K562 (cell line): ENCODE results near the gene ARMH3. TPM values are rescaled to one million over a fixed set of nuclear protein-coding genes. Genes with fewer than 3 reads are reported as not detected.

Source experiments
- ATAC-seq: fragments of 200-7000 bp; cut with Tn5 transposase; 3 replicates; pipeline ENCODE4 v1.9.1; 2020; ENCODE audit warnings: moderate library complexity
- BruUV-seq: library from RNA; stranded (reverse); fragments of 400-500 nt; replicated peaks from 2 replicates; lab custom pipeline; 2021; lab: Mats Ljungman, UMichigan
- CTCF ChIA-PET: fragments of 300-600 bp; formaldehyde crosslinking; extraction: SDS; loops from one replicate; lab custom pipeline; 2021; ENCODE audit warnings: low intra/inter-chr PET ratio; lab: Yijun Ruan, JAX
- POLR2A ChIA-PET: fragments of 300-600, 350-650 bp; sonication (Branson Sonifier 250); formaldehyde crosslinking; extraction: SDS; loops from one replicate; lab custom pipeline; 2021; ENCODE audit warnings: antibody characterized with exemption, inconsistent platforms; lab: Yijun Ruan, JAX
- DNase-seq, 4 experiments: peaks; one replicate each; pipeline versions ENCODE4 v3.0.0 to v3.0.0-alpha.2; 2011 to 2018; ENCODE audit warnings: low spot score in 3 of 4, mixed read lengths in 3 of 4; ENCODE audit errors: extremely low read depth in 1 of 4
- FAIRE-seq: peaks from 2 replicates; lab custom pipeline; 2011; peaks lifted over from hg19 to GRCh38; lab: Jason Lieb, UNC
- H2AFZ ChIP-seq: 2 replicates; pipeline ENCODE4 v1.6.0; 2011; ENCODE audit warnings: low read depth, low read length, control low read depth, inconsistent platforms
- H3K27ac ChIP-seq: fragments of 200-600 bp; 3 replicates; pipeline ENCODE4 v1.8.0; 2011; ENCODE audit warnings: low read depth, mild to moderate bottlenecking, control low read depth, inconsistent platforms, low read length, moderate library complexity, mixed read lengths; ENCODE audit errors: extremely low read depth
- H3K27me3 ChIP-seq, 2 experiments: fragments of 300-600 bp in 1 of 2; 2 replicates in 1 of 2; 3 replicates in 1 of 2; pipeline versions ENCODE4 v1.6.0 to v1.8.0; 2011; ENCODE audit warnings: inconsistent platforms in 2 of 2, low read length in 2 of 2, mild to moderate bottlenecking in 1 of 2, mixed read lengths in 1 of 2, moderate library complexity in 1 of 2; ENCODE audit not compliant: control insufficient read depth in 2 of 2, insufficient read depth in 2 of 2
- H3K36me3 ChIP-seq: fragments of 300-600 bp; 3 replicates; pipeline ENCODE4 v1.8.0; 2011; ENCODE audit warnings: mild to moderate bottlenecking, low read length, inconsistent platforms; ENCODE audit not compliant: control insufficient read depth, insufficient read depth
- H3K4me1 ChIP-seq, 2 experiments: fragments of 200-600 bp in 1 of 2; replicated peaks in 1 of 2; 2 replicates in 1 of 2; 3 replicates in 1 of 2; pipeline versions ENCODE4 v1.5.1 to v1.8.0; 2011; ENCODE audit warnings: inconsistent platforms in 2 of 2, low read length in 2 of 2, mild to moderate bottlenecking in 1 of 2, mixed read lengths in 1 of 2, moderate library complexity in 1 of 2; ENCODE audit not compliant: control insufficient read depth in 2 of 2, insufficient read depth in 2 of 2
- H3K4me2 ChIP-seq: 2 replicates; pipeline ENCODE4 v1.6.1; 2011; ENCODE audit warnings: low read length, control low read depth, inconsistent platforms, mixed read lengths; ENCODE audit not compliant: insufficient read depth
- H3K4me3 ChIP-seq: fragments of 200-600 bp; sonication (generic), shearing (Covaris generic); 2 replicates; pipeline ENCODE4 v1.5.1; 2016; ENCODE audit warnings: control low read depth, inconsistent platforms
- H3K79me2 ChIP-seq: fragments of 200-600 bp; 3 replicates; pipeline ENCODE4 v1.8.0; 2011; ENCODE audit warnings: low read length, inconsistent platforms; ENCODE audit not compliant: control insufficient read depth, insufficient read depth
- H3K9ac ChIP-seq, 2 experiments: 2 replicates each; pipeline versions ENCODE4 v1.6.0 to v1.6.1; 2011; ENCODE audit warnings: low read depth in 2 of 2, low read length in 2 of 2, control low read depth in 1 of 2, inconsistent platforms in 1 of 2, mild to moderate bottlenecking in 1 of 2, mixed read lengths in 1 of 2; ENCODE audit not compliant: insufficient read depth in 1 of 2
- H3K9me1 ChIP-seq: one replicate; pipeline ENCODE4 v1.6.0; 2011; ENCODE audit warnings: inconsistent platforms, mild to moderate bottlenecking, low read length, moderate library complexity; ENCODE audit not compliant: control insufficient read depth, insufficient read depth
- H3K9me3 ChIP-seq: replicated peaks from 2 replicates; pipeline ENCODE4 v1.5.1; 2011; ENCODE audit warnings: low read depth, low read length, inconsistent platforms; ENCODE audit not compliant: control insufficient read depth, insufficient read depth
- H4K20me1 ChIP-seq: replicated peaks from 2 replicates; pipeline ENCODE4 v1.6.1; 2011; ENCODE audit warnings: low read length, inconsistent platforms, mixed read lengths; ENCODE audit not compliant: control insufficient read depth, insufficient read depth
- CCNT2 ChIP-seq: IDR thresholded peaks from 2 replicates; pipeline ENCODE4 v1.6.1; 2011; ENCODE audit warnings: borderline replicate concordance, low read depth, mild to moderate bottlenecking, moderate library complexity, mixed read lengths, low read length; ENCODE audit not compliant: insufficient read length; ENCODE audit errors: extremely low read depth
- LARP7 ChIP-seq: fragments of 450-650 bp; IDR thresholded peaks from 2 replicates; pipeline ENCODE4 v1.6.1; 2016
- MAFK ChIP-seq: IDR thresholded peaks from 2 replicates; pipeline ENCODE4 v1.6.1; 2011; ENCODE audit warnings: low read length, improper control_type of control experiment
- MED1 ChIP-seq: sonication (generic); formaldehyde crosslinking; IDR thresholded peaks from 2 replicates; pipeline ENCODE4 v1.8.1; 2023; ENCODE audit warnings: missing genetic modification reagents, borderline replicate concordance
- NEUROD1 ChIP-seq: fragments of 150-350 bp; IDR thresholded peaks from 2 replicates; pipeline ENCODE4 v1.6.1; 2014; ENCODE audit warnings: borderline replicate concordance, low read length, low read depth; ENCODE audit not compliant: partially characterized antibody
- NR4A1 ChIP-seq, 2 experiments: fragments of 250-450 bp in 1 of 2; fragments of 450-650 bp in 1 of 2; sonication (Bioruptor Pico) in 1 of 2; IDR thresholded peaks; 2 replicates each; pipeline versions ENCODE4 v1.4.0 to v1.6.1; 2016 to 2020; ENCODE audit warnings: mild to moderate bottlenecking in 2 of 2, missing compliant biosample characterization in 1 of 2, missing genetic modification characterization in 1 of 2, moderate library complexity in 1 of 2
- PHF21A ChIP-seq: fragments of 450-650 bp; IDR thresholded peaks from 2 replicates; pipeline ENCODE4 v1.6.1; 2017; ENCODE audit warnings: low read depth, borderline replicate concordance
- PML ChIP-seq: IDR thresholded peaks from 2 replicates; pipeline ENCODE4 v1.6.1; 2012; ENCODE audit warnings: low read length, inconsistent platforms
- POLR2B ChIP-seq: fragments of 450-650 bp; IDR thresholded peaks from 2 replicates; pipeline ENCODE4 v1.6.1; 2018; ENCODE audit warnings: low read depth; ENCODE audit not compliant: partially characterized antibody
- RFX1 ChIP-seq: fragments of 450-650 bp; IDR thresholded peaks from 2 replicates; pipeline ENCODE4 v1.6.1; 2016; ENCODE audit warnings: mild to moderate bottlenecking, moderate library complexity
- RFX7 ChIP-seq: fragments of 250-450 bp; sonication (Bioruptor Pico); IDR thresholded peaks from 2 replicates; pipeline ENCODE4 v1.5.1; 2021; ENCODE audit warnings: mild to moderate bottlenecking
- SLC30A9 ChIP-seq: fragments of 250-450 bp; sonication (Bioruptor Pico); IDR thresholded peaks from 2 replicates; pipeline ENCODE4 v1.8.0; 2022; ENCODE audit warnings: mild to moderate bottlenecking, moderate library complexity
- SMAD3 ChIP-seq: fragments of 450-650 bp; formaldehyde crosslinking; conservative IDR thresholded peaks from 2 replicates; pipeline ENCODE4 v1.4.0; 2020; ENCODE audit warnings: mild to moderate bottlenecking
- SMAD4 ChIP-seq: fragments of 250-450 bp; sonication (Bioruptor Pico); conservative IDR thresholded peaks from 2 replicates; pipeline ENCODE4 v1.8.0; 2021; ENCODE audit warnings: inconsistent platforms, mild to moderate bottlenecking, moderate library complexity
- ZFX ChIP-seq: sonication (generic); formaldehyde crosslinking; IDR thresholded peaks from 2 replicates; pipeline ENCODE4 v1.8.0; 2022; ENCODE audit warnings: mild to moderate bottlenecking, missing genetic modification reagents, moderate library complexity
- ZNF174 ChIP-seq: fragments of 250-450 bp; sonication (Bioruptor Pico); IDR thresholded peaks from 2 replicates; pipeline ENCODE4 v1.4.0; 2020; ENCODE audit warnings: mild to moderate bottlenecking
- ZNF644 ChIP-seq: fragments of 200-800 bp; sonication (Bioruptor generic); IDR thresholded peaks from 2 replicates; pipeline ENCODE4 v1.6.1; 2016; ENCODE audit warnings: low read depth, missing genetic modification characterization, missing compliant biosample characterization
- ZNF778 ChIP-seq: fragments of 450-650 bp; formaldehyde crosslinking; IDR thresholded peaks from 2 replicates; pipeline ENCODE4 v1.4.0; 2020; ENCODE audit warnings: mild to moderate bottlenecking, moderate library complexity
- WGBS: fragments of 100-300 bp; shearing (Covaris generic); methylation state at CpG from one replicate; pipeline ENCODE4 v1.1.6; 2016; ENCODE audit warnings: low coverage, mixed read lengths; ENCODE audit not compliant: insufficient coverage; ENCODE audit errors: missing lambda C conversion rate; 5-methylcytosine and 5-hydroxymethylcytosine counted together
- in situ Hi-C: fragments of 300-500 bp; cut with MboI; formaldehyde crosslinking; loops from 4 replicates; pipeline ENCODE4 v1.15.0; 2018; ENCODE audit warnings: inconsistent platforms, mixed read lengths
- intact Hi-C: fragments of 100-400 bp; cut with micrococcal nuclease; formaldehyde crosslinking; loops from 2 replicates; pipeline ENCODE4 v1.14.2; 2022
- polyA plus RNA-seq, 8 experiments: library from polyadenylated mRNA; depleted of rRNA in 4 of 8; stranded (reverse) in 5 of 8; unstranded in 3 of 8; fragments of >200 nt; fragmentation: Nextera tagmentation in 2 of 8; fragmentation: Illumina TruSeq in 1 of 8; extraction: Ambion mirVana in 2 of 8; extraction: Trizol in 1 of 8; gene quantifications; 2 replicates each; pipeline versions ENCODE4 v1.2.1 to v1.2.3, GENCODE V29; 2011 to 2014; ENCODE audit warnings: inconsistent platforms in 1 of 8, missing spikeins in 1 of 8
- total RNA-seq, 7 experiments: library from RNA; depleted of rRNA in 6 of 7; stranded (reverse); fragments of >200 nt in 6 of 7; fragmentation: Illumina TruSeq in 2 of 7; extraction: Trizol in 2 of 7; gene quantifications; 2 replicates each; pipeline versions ENCODE4 v1.2.1 to v1.2.3, GENCODE V29; 2011 to 2021; ENCODE audit warnings: low replicate concordance in 1 of 7
- TF ChIP-seq, protein P1 (sequence below): fragments of 250-450 bp; sonication (Bioruptor Pico); IDR thresholded peaks from 2 replicates; pipeline ENCODE4 v1.4.0; 2020; ENCODE audit warnings: mild to moderate bottlenecking, moderate library complexity

Gene ARMH3
- total and polyA plus RNA-seq, 9 of the 15 experiments (the other 6 are each of a cell fraction or from before 2014, with no cell fraction given) = 0.29 to 0.73 TPM; not detected in 7

- Histone ChIP-seq H3K27me3 (no peaks in the 10 kb centered on the region), H4K20me1 (no peaks in the 10 kb centered on the region), H3K9me3 (no peaks in the 10 kb centered on the region), H3K9ac (no peak overlapping the region), H3K4me2 (no peak overlapping the region), H3K4me1 (no peaks in the 10 kb centered on the region), H3K27ac (no peak overlapping the region), H3K9me1 (no peaks in the 10 kb centered on the region), H2AFZ (no peak overlapping the region), H3K79me2 (no peaks in the 10 kb centered on the region), H3K4me3 (no peak overlapping the region), H3K36me3 (no peaks in the 10 kb centered on the region)
- ChIA-PET CTCF (no interaction called here), POLR2A (no interaction called here)
- no TSS peak for BruUV-seq
- intact Hi-C loops = no loop called here
- no peak for DNase-seq
- no CpG with 5 or more reads among the region's 3 CpGs for WGBS
- TF ChIP-seq PHF21A (no peak), LARP7 (no peak), ZNF778 (CRISPR knock-in tag) (no peak), ZFX (CRISPR knock-in tag) (no peak), CCNT2 (no peak), NR4A1 (CRISPR knock-in tag; IDR thresholded peaks at IDR 0.05) (no peak), NR4A1 (tag; IDR thresholded peaks at IDR 0.05) (no peak), NEUROD1 (no peak)
- in situ Hi-C loops = no loop called here
- ATAC-seq = no peak
- no peak for FAIRE-seq
These were observed 68.8 kb downstream of the ARMH3 start for GRCh38 chr10:101987136-101987535.

DNA sequence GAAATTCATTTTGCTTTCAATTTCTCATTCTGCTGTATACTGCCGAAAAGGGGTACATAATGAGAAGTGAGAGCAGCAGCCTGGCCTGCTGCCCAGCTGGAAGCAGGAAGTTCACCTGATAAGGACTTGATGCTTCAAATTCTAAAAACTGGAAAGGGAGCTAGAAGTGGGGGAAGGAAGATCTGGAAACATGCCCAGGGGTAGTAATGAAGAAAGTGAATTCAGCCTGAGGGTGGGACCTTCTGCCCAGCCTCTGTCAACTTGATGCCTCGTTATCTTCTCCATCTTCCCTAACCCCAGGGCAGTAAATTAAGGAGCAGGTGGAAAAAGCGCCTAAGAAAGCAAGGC, 69.4 kb downstream of the ARMH3 start:
- FAIRE-seq = no peak
- Histone ChIP-seq H3K36me3 (no peaks in the 10 kb centered on the region), H3K9me1 (no peaks in the 10 kb centered on the region), H4K20me1 (no peaks in the 10 kb centered on the region), H3K4me3 (no peak overlapping the region), H3K9me3 (no peaks in the 10 kb centered on the region), H3K79me2 (no peaks in the 10 kb centered on the region), H3K27ac (no peak overlapping the region), H3K4me2 (no peak overlapping the region), H3K4me1 (no peaks in the 10 kb centered on the region), H3K9ac (no peak overlapping the region), H2AFZ (no peak overlapping the region), H3K27me3 (no peaks in the 10 kb centered on the region)
- WGBS = no CpG with 5 or more reads among the region's 3 CpGs
- ChIA-PET POLR2A (no interaction called here), CTCF (no interaction called here)
- DNase-seq = no peak
- no peak for ATAC-seq
- no TSS peak for BruUV-seq
- intact Hi-C loops (no loop called here), in situ Hi-C loops (no loop called here)
- TF ChIP-seq, protein P1, sequence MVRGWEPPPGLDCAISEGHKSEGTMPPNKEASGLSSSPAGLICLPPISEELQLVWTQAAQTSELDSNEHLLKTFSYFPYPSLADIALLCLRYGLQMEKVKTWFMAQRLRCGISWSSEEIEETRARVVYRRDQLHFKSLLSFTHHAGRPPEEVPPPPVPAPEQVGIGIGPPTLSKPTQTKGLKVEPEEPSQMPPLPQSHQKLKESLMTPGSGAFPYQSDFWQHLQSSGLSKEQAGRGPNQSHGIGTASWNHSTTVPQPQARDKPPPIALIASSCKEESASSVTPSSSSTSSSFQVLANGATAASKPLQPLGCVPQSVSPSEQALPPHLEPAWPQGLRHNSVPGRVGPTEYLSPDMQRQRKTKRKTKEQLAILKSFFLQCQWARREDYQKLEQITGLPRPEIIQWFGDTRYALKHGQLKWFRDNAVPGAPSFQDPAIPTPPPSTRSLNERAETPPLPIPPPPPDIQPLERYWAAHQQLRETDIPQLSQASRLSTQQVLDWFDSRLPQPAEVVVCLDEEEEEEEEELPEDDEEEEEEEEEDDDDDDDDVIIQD (CRISPR knock-in tag) = no peak
- TF ChIP-seq MAFK = no peak
- TF ChIP-seq SLC30A9 (CRISPR knock-in tag) = no peak
- TF ChIP-seq POLR2B = no peak
- no peak for TF ChIP-seq ZNF644 (tag)
- TF ChIP-seq RFX7 = no peak
- TF ChIP-seq SMAD3 = no peak
- TF ChIP-seq RFX1 = no peak
- no peak for TF ChIP-seq PML
- TF ChIP-seq MED1 (CRISPR knock-in tag) = no peak
- TF ChIP-seq SMAD4 (CRISPR knock-in tag) = no peak
- TF ChIP-seq ZNF174 (CRISPR knock-in tag) = no peak
